Neuronal stem cell (in vitro differentiated cells): ENCODE results near the gene GAS2L3.

Experiments
- DNase-seq: peaks from one replicate; pipeline ENCODE4 v3.0.0-alpha.2; 2013; ENCODE audit warnings: low spot score
- H2AFZ ChIP-seq: one replicate; pipeline ENCODE4 v1.6.1; 2013; ENCODE audit warnings: mild to moderate bottlenecking, low read length, inconsistent platforms
- H2AK5ac ChIP-seq: 2 replicates; pipeline ENCODE4 v1.6.1; 2013; ENCODE audit warnings: low read depth, mild to moderate bottlenecking, inconsistent platforms, low read length, moderate library complexity, mixed read lengths
- H2BK120ac ChIP-seq: 2 replicates; pipeline ENCODE4 v1.6.1; 2013; ENCODE audit warnings: low read depth, mild to moderate bottlenecking, inconsistent platforms, low read length, moderate library complexity, mixed read lengths
- H2BK12ac ChIP-seq: one replicate; pipeline ENCODE4 v1.6.1; 2013; ENCODE audit warnings: low read length, inconsistent platforms
- H2BK15ac ChIP-seq: 2 replicates; pipeline ENCODE4 v1.6.1; 2013; ENCODE audit warnings: mild to moderate bottlenecking, low read length, inconsistent platforms, mixed read lengths
- H2BK5ac ChIP-seq: one replicate; pipeline ENCODE4 v1.6.1; 2013; ENCODE audit warnings: inconsistent platforms, mild to moderate bottlenecking, low read length, moderate library complexity
- H3K14ac ChIP-seq: one replicate; pipeline ENCODE4 v1.6.1; 2013; ENCODE audit warnings: low read length, inconsistent platforms
- H3K18ac ChIP-seq: 2 replicates; pipeline ENCODE4 v1.6.1; 2013; ENCODE audit warnings: low read length, inconsistent platforms
- H3K23ac ChIP-seq: 2 replicates; pipeline ENCODE4 v1.6.1; 2013; ENCODE audit warnings: low read depth, mild to moderate bottlenecking, mixed read lengths, low read length, inconsistent platforms; ENCODE audit not compliant: poor library complexity
- H3K27ac ChIP-seq: replicated peaks from 3 replicates; pipeline ENCODE4 v1.5.1; 2013; ENCODE audit warnings: low read length, inconsistent platforms
- H3K27me3 ChIP-seq, 3 experiments: 2 replicates each; pipeline ENCODE4 v1.6.1; 2013; ENCODE audit warnings: low read length in 3 of 3, mild to moderate bottlenecking in 2 of 3, inconsistent platforms in 1 of 3, low read depth in 1 of 3, mixed read lengths in 1 of 3, moderate library complexity in 1 of 3; ENCODE audit not compliant: control insufficient read depth in 3 of 3, insufficient read depth in 3 of 3
- H3K36me3 ChIP-seq, 2 donors: replicated peaks in 1 of 2; 2 replicates each; pipeline ENCODE4 v1.6.1; 2013; ENCODE audit warnings: low read length in 2 of 2; ENCODE audit not compliant: control insufficient read depth in 2 of 2, insufficient read depth in 2 of 2
- H3K4ac ChIP-seq: 2 replicates; pipeline ENCODE4 v1.6.1; 2013; ENCODE audit warnings: inconsistent platforms, mild to moderate bottlenecking, low read length, moderate library complexity
- H3K4me1 ChIP-seq, 2 donors: 1 replicate in 1 of 2; 2 replicates in 1 of 2; pipeline ENCODE4 v1.6.1; 2013; ENCODE audit warnings: low read length in 2 of 2, low read depth in 1 of 2; ENCODE audit not compliant: control insufficient read depth in 2 of 2, insufficient read depth in 1 of 2
- H3K4me2 ChIP-seq: one replicate; pipeline ENCODE4 v1.6.1; 2013; ENCODE audit warnings: mild to moderate bottlenecking, low read length, inconsistent platforms; ENCODE audit not compliant: insufficient read depth, poor library complexity, severe bottlenecking
- H3K4me3 ChIP-seq, 2 donors: 2 replicates each; pipeline ENCODE4 v1.5.1; 2013; ENCODE audit warnings: low read length in 2 of 2, mild to moderate bottlenecking in 2 of 2, inconsistent platforms in 1 of 2, moderate library complexity in 1 of 2
- H3K79me1 ChIP-seq: one replicate; pipeline ENCODE4 v1.6.1; 2013; ENCODE audit warnings: low read depth, mild to moderate bottlenecking, inconsistent platforms, low read length, moderate library complexity
- H3K9ac ChIP-seq: one replicate; pipeline ENCODE4 v1.6.1; 2013; ENCODE audit warnings: mild to moderate bottlenecking, low read depth, low read length, inconsistent platforms; ENCODE audit not compliant: poor library complexity
- H3K9me3 ChIP-seq, 2 donors: replicated peaks in 1 of 2; 2 replicates each; pipeline versions ENCODE3 to v1.6.1; 2013; ENCODE audit warnings: low read length in 2 of 2, mild to moderate bottlenecking in 2 of 2, inconsistent platforms in 1 of 2, low read depth in 1 of 2, mixed read lengths in 1 of 2, moderate library complexity in 1 of 2; ENCODE audit not compliant: control insufficient read depth in 2 of 2, insufficient read depth in 1 of 2
- H4K8ac ChIP-seq: one replicate; pipeline ENCODE4 v1.6.1; 2013; ENCODE audit warnings: low read depth, mild to moderate bottlenecking, inconsistent platforms, low read length, moderate library complexity
- H4K91ac ChIP-seq: one replicate; pipeline ENCODE4 v1.6.1; 2013; ENCODE audit warnings: low read length, low read depth, mild to moderate bottlenecking, inconsistent platforms; ENCODE audit not compliant: poor library complexity
- WGBS, 2 donors: extraction: QIAGEN DNeasy Blood & Tissue Kit; methylation state at CpG; one replicate each; pipeline ENCODE4 v1.1.7; 2013; ENCODE audit warnings: missing lambda C conversion rate in 2 of 2, mixed read lengths in 1 of 2; ENCODE audit not compliant: insufficient read length in 2 of 2, insufficient replicate concordance in 1 of 2; ENCODE audit errors: extremely low coverage in 2 of 2; 5-methylcytosine and 5-hydroxymethylcytosine counted together

The GAS2L3 gene

DNA sequence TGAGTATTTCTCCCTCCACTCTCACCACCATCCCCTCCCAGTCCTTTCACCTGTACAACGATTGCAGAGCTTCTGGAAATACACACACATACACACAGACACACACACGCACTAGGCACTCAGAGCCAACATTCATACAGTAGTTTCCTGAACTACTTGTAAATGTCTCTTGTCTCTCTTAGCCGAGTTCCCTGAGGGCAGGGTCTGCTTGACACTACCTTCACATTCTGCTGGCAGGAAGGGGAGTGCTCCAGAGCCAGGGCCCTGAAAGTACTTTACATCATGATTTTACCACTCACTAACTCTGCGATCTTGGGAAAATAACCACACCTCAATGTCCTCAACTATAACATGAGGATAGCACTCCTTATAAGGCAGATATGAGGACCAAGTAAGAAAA is 82.7 kb downstream of the GAS2L3 start:
- Histone ChIP-seq H3K4ac (no peak overlapping the region), H3K23ac (no peak overlapping the region), H4K91ac (no peak overlapping the region), H3K27ac (no peak overlapping the region), H3K9me3 (no peaks in the 10 kb centered on the region), H2AK5ac (no peak overlapping the region), H3K4me3 (no peak overlapping the region), H3K4me1 (peaks cover 0 to 10% of the 10 kb centered on the region in 2 donors), H3K9ac (no peak overlapping the region), H2AFZ (no peak overlapping the region), H2BK120ac (no peak overlapping the region), H3K36me3 (no peaks in the 10 kb centered on the region), H3K27me3 (peaks cover 0 to 2% (median 0%) of the 10 kb centered on the region in 3 experiments), H3K79me1 (no peaks in the 10 kb centered on the region), H4K8ac (no peak overlapping the region), H3K14ac (no peak overlapping the region), H3K4me2 (no peak overlapping the region), H2BK12ac (no peak overlapping the region), H2BK5ac (no peak overlapping the region), H3K18ac (no peak overlapping the region), H2BK15ac (no peak overlapping the region)
- DNase-seq: no peak
- WGBS, 2 donors: no CpG with 5 or more reads among the region's 4 CpGs

DNA sequence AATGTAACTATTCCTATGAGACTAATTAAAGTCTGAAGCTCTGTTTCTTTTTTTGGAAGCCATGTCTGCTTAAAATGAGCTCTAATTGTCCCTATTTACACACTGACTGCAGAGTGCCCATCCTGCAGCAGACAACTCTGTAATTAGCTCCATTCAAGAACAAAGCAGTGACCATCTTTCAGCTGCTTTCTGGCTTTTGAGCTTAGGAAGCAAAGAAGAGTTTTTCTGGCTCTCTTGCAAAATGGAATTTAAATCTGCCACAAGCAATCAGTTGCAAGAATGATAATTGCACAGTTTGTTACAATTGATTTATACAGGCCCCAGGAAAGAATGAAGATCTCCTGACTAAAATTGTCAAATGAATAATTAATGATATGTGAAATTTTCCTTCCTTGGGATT is 83.4 kb downstream of the GAS2L3 start:
- H3K4me1 ChIP-seq: peaks cover 0 to 7% of the 10 kb centered on the region in 2 donors
- peak; percentile 33 for DNase-seq
- H3K4me3 ChIP-seq: no peak overlapping the region
- no peak overlapping the region for H3K4me2 ChIP-seq
- H3K27ac ChIP-seq: peak overlapping the region; percentile 71
- no peak overlapping the region for H3K18ac ChIP-seq
- no peak overlapping the region for H2BK15ac ChIP-seq
- no peak overlapping the region for H3K9ac ChIP-seq
- no peaks in the 10 kb centered on the region for H3K9me3 ChIP-seq
- no peak overlapping the region for H3K4ac ChIP-seq
- no peak overlapping the region for H2AK5ac ChIP-seq
- H2BK5ac ChIP-seq: no peak overlapping the region
- H3K23ac ChIP-seq: no peak overlapping the region
- no peaks in the 10 kb centered on the region for H3K36me3 ChIP-seq
- H3K79me1 ChIP-seq: no peaks in the 10 kb centered on the region
- no peak overlapping the region for H2BK120ac ChIP-seq
- no peak overlapping the region for H2AFZ ChIP-seq
- H4K91ac ChIP-seq: no peak overlapping the region
- peaks cover 0 to under 1% (median 0%) of the 10 kb centered on the region in 3 experiments for H3K27me3 ChIP-seq
- H3K14ac ChIP-seq: no peak overlapping the region
- H2BK12ac ChIP-seq: no peak overlapping the region
- H4K8ac ChIP-seq: no peak overlapping the region

DNA sequence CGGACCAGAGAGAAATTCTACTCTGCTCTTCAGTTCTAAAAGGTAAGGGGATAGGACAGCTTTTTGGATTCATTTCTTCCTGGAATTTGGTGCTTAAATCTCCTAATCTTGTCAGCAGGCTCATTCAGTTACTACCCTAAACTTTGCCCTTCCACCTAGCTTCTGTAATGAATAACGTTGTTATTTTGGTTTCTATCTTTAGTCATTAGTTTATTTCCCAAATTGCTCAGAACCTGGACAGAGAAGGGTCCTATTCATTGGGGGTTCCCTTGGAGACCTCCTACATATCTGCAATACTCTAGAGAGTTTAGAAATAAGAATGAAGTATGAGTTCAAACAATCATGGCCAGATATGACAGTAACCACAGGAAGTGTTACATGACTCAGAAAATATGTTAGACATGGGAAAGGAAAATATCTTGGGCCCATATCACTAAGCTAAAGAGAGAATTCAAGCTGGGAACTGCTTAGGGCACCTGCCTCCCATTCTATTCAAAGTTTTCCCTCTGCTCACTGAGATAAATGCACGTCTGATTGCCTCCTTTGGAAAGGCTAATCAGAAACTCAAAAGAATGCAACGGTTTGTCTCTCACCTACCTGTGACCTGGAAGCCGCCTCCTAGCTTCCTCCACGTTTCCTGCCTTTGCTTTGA is 87.9 kb downstream of the GAS2L3 start:
- no peak overlapping the region for H3K23ac ChIP-seq
- H3K9ac ChIP-seq: no peak overlapping the region
- H2AK5ac ChIP-seq: no peak overlapping the region
- H2BK5ac ChIP-seq: no peak overlapping the region
- no peak overlapping the region for H2AFZ ChIP-seq
- H3K79me1 ChIP-seq: no peaks in the 10 kb centered on the region
- H3K27ac ChIP-seq: no peak overlapping the region
- no peak overlapping the region for H3K4me2 ChIP-seq
- H3K4ac ChIP-seq: no peak overlapping the region
- H4K8ac ChIP-seq: no peak overlapping the region
- no peak for DNase-seq
- H3K4me3 ChIP-seq: no peak overlapping the region
- no peak overlapping the region for H3K18ac ChIP-seq
- no peak overlapping the region for H4K91ac ChIP-seq
- H3K27me3 ChIP-seq: no peaks in the 10 kb centered on the region
- WGBS, 2 donors: no CpG with 5 or more reads among the region's 6 CpGs
- no peaks in the 10 kb centered on the region for H3K9me3 ChIP-seq
- H2BK15ac ChIP-seq: no peak overlapping the region
- no peak overlapping the region for H2BK120ac ChIP-seq
- H3K14ac ChIP-seq: no peak overlapping the region
- peaks cover 0 to 2% of the 10 kb centered on the region in 2 donors for H3K4me1 ChIP-seq
- H2BK12ac ChIP-seq: no peak overlapping the region
- H3K36me3 ChIP-seq: no peaks in the 10 kb centered on the region

DNA sequence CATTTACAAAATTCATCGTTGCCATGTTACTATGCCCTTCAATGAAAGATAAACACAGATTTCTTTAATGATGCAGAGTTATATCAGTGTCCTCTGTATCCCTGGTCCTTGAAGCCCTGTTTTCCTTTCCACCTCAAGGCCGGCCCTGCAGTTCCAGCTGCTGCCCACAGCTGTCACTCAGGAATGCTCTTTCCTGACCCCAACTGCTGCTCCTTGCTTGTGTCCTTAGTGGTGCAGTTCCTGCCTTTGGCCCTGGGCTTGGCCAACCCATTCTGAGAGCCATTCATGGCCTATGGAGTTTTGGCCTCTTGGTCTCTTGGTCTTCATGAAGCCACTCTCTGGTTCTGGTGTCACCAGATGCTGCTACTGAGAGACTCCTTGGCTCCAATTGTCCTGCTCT is 93.1 kb downstream of the GAS2L3 start:
- H4K8ac ChIP-seq: peak overlapping the region; percentile 68
- H2BK15ac ChIP-seq: no peak overlapping the region
- no peak overlapping the region for H3K4ac ChIP-seq
- no peak overlapping the region for H2AFZ ChIP-seq
- peaks cover 0 to 4% (median 0%) of the 10 kb centered on the region in 3 experiments for H3K27me3 ChIP-seq
- no peak overlapping the region for H2BK5ac ChIP-seq
- H3K4me1 ChIP-seq: no peaks in the 10 kb centered on the region
- H3K18ac ChIP-seq: no peak overlapping the region
- H3K23ac ChIP-seq: no peak overlapping the region
- H2BK120ac ChIP-seq: no peak overlapping the region
- no peak for DNase-seq
- no peak overlapping the region for H3K4me3 ChIP-seq
- no peak overlapping the region for H2BK12ac ChIP-seq
- no peaks in the 10 kb centered on the region for H3K36me3 ChIP-seq
- H3K14ac ChIP-seq: no peak overlapping the region
- no CpG with 5 or more reads among the region's 2 CpGs for WGBS, 2 donors
- H3K79me1 ChIP-seq: no peaks in the 10 kb centered on the region
- H3K9ac ChIP-seq: peak overlapping the region; percentile 24
- no peak overlapping the region for H2AK5ac ChIP-seq
- no peak overlapping the region for H3K27ac ChIP-seq
- no peak overlapping the region for H4K91ac ChIP-seq
- H3K4me2 ChIP-seq: no peak overlapping the region
- H3K9me3 ChIP-seq: no peaks in the 10 kb centered on the region
